Measurements from ENCODE around the gene MAEA. TPM values are rescaled to one million over a fixed set of nuclear protein-coding genes. Genes with fewer than 3 reads are reported as not detected.

MAEA gene
- 72.1 and 74.0 TPM in 2 replicates for total RNA-seq
- long read RNA-seq, transcript MAEA-202 (9 exons, 2,222 nt), result major isoform, 148 of 175 reads
- long read RNA-seq, partial matches to known transcripts, result 13 of 175 reads
- long read RNA-seq, other reads (novel, unspliced or antisense), result 5 of 175 reads

DNA sequence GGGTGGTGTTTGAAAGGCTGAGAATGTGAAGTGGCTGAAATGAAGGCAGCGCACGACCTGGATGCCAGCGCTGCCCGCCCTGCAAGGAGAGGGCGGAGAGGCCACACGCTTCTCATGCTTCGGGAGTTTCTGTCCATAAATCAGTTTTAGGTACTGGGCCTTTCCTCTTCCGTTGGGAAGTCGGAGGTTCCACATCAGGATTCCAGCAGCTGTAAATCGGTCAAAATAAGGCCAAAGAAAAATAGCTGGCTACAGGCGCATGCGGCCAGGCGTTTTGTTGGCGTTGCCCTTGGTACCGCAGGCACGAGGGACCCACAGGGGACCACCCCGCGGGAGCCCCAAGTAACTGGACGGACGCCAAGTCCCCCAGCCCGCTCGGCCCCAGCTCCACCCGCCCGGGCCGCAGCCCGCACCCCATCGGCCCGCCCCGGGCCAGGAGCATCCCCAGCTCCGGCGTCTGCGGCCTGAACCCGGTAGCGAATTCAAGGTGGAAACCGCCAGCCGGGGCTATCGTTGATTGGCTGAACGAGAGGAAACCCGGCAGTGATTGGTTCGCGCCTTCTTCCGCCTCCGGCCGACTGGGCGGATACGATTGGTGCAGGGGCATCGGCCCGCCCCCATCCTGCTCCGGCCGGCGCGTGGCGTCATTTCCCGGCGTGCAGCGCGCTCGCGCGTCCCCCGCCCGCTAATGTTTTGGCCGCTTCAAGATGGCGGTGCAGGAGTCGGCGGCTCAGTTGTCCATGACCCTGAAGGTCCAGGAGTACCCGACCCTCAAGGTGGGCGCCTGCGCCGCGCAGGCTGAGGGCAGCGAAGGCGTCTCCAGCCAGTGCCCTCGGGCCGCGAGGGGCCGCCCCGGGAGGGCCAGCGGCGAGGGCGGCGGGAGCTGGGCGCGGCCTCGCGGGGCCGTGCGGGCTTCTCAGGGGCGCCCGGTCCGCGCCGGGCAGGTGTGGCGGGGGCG lies at the start of gene MAEA:
TSS of gene MAEA (plus strand) at position 685 of the 958 bp plus-strand sequence. CDS start at position 708, 23 bp downstream.
- Mint-ChIP-seq H3K36me3 (ENCODE audit: low read depth) (peaks cover 4% of the 10 kb centered on the region), H3K9me3 (peaks cover 4% of the 10 kb centered on the region), H3K27me3 (ENCODE audit: low read depth) (no peaks in the 10 kb centered on the region), H3K4me1 (peaks cover 29% of the 10 kb centered on the region), H3K27ac (ENCODE audit: unreplicated experiment) (peak within 1 kb of the TSS; percentile 95), H3K4me3 (peak within 1 kb of the TSS; percentile 91)
- TF ChIP-seq, protein P1, sequence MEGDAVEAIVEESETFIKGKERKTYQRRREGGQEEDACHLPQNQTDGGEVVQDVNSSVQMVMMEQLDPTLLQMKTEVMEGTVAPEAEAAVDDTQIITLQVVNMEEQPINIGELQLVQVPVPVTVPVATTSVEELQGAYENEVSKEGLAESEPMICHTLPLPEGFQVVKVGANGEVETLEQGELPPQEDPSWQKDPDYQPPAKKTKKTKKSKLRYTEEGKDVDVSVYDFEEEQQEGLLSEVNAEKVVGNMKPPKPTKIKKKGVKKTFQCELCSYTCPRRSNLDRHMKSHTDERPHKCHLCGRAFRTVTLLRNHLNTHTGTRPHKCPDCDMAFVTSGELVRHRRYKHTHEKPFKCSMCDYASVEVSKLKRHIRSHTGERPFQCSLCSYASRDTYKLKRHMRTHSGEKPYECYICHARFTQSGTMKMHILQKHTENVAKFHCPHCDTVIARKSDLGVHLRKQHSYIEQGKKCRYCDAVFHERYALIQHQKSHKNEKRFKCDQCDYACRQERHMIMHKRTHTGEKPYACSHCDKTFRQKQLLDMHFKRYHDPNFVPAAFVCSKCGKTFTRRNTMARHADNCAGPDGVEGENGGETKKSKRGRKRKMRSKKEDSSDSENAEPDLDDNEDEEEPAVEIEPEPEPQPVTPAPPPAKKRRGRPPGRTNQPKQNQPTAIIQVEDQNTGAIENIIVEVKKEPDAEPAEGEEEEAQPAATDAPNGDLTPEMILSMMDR (conservative IDR thresholded peaks at IDR 0.05), result no peak
- DNase-seq (ENCODE audit: low read depth, low spot score), result peak; percentile 95

GRCh38 chr4:1239950-1240307 lies 49.8 kb upstream of the MAEA start:
- Mint-ChIP-seq H3K4me1 (peaks cover 14% of the 10 kb centered on the region), H3K27me3 (ENCODE audit: low read depth) (no peaks in the 10 kb centered on the region), H3K36me3 (ENCODE audit: low read depth) (peaks cover 5% of the 10 kb centered on the region), H3K9me3 (no peaks in the 10 kb centered on the region), H3K27ac (ENCODE audit: unreplicated experiment) (no peak overlapping the region), H3K4me3 (no peak overlapping the region)
- DNase-seq (ENCODE audit: low read depth, low spot score), result no peak
- TF ChIP-seq, protein P1 (conservative IDR thresholded peaks at IDR 0.05), result no peak

DNA sequence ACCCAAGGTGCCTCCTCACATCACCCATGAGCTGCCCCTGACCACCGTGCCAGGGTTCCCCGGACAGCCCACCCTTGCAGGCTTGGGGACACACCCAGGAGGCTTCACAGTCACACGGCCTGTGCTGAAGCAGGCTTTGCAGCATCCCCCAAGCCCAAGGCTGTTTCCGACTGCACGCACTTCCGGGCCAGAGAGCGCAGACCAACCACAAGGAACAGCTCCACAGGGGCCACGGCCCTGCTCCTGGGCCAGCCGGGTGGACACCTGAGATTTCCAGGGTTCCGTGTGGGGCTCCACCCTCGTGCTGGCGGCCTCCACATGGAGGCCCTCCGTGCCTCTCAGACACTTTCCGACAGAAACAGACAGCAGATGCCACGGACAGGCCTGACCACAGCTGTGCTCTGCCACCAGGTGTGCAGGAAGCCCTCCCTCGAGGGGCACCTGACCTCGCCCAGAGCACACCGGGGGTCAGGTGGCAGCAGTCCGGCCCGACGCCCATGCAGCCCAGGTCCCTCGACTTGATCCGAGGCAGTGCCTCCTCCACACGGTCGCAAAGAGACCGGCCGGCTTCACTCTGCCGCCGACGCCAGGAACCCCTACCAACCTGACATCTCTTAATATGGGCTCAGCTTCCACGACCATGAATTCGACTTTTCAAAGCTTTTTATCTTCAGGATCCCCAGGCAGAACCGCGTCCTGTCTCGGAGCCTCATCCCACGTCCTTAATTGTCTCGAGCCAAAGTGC lies 48.8 kb upstream of the MAEA start:
- H3K4me3 Mint-ChIP-seq, result peak overlapping the region; percentile 41
- H3K9me3 Mint-ChIP-seq, result no peaks in the 10 kb centered on the region
- no peaks in the 10 kb centered on the region for H3K27me3 Mint-ChIP-seq (ENCODE audit: low read depth)

DNA sequence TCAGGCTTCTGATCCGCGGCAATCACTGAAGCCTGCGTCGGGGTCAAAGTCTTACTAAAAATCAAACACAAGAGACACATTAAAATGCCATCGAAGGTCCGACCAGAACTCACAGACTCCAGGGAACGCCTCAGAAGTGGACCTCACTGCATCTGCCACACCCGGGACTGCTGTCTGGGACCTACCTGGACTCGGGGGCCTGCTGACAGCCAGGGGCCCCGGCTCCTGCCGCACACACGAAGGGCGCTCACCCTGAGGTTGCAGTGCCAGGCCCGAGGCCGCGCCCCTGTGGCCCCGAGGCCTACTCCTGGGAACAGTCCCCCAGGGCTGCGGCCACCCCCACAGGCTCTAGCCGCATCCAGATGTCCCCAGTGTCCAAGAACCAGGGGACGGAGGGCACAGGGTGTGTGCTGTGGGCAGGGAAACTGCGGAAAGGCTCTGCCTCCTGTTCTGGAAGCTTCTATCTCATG lies 48.2 kb upstream of the MAEA start:
- peak overlapping the region; percentile 41 for H3K4me3 Mint-ChIP-seq
- DNase-seq (ENCODE audit: low read depth, low spot score), result no peak
- peaks cover 15% of the 10 kb centered on the region for H3K4me1 Mint-ChIP-seq
- H3K27me3 Mint-ChIP-seq (ENCODE audit: low read depth), result no peaks in the 10 kb centered on the region
- H3K36me3 Mint-ChIP-seq (ENCODE audit: low read depth), result peaks cover 5% of the 10 kb centered on the region
- TF ChIP-seq, protein P1 (conservative IDR thresholded peaks at IDR 0.05), result no peak
- no peaks in the 10 kb centered on the region for H3K9me3 Mint-ChIP-seq
- no peak overlapping the region for H3K27ac Mint-ChIP-seq (ENCODE audit: unreplicated experiment)

More for the DNA sequence above, 48.8 kb upstream of the MAEA start:
- peaks cover 11% of the 10 kb centered on the region for H3K4me1 Mint-ChIP-seq
- DNase-seq (ENCODE audit: low read depth, low spot score), result no peak
- TF ChIP-seq, protein P1 (conservative IDR thresholded peaks at IDR 0.05), result no peak
- H3K36me3 Mint-ChIP-seq (ENCODE audit: low read depth), result peaks cover 5% of the 10 kb centered on the region
- no peak overlapping the region for H3K27ac Mint-ChIP-seq (ENCODE audit: unreplicated experiment)

- no peak overlapping the region for H3K4me3 Mint-ChIP-seq
- H3K27me3 Mint-ChIP-seq (ENCODE audit: low read depth), result no peaks in the 10 kb centered on the region
Measured at GRCh38 chr4:1241936-1242505, 47.7 kb upstream of the MAEA start.

More at GRCh38 chr4:1241936-1242505, 47.7 kb upstream of the MAEA start:
- TF ChIP-seq, protein P1 (conservative IDR thresholded peaks at IDR 0.05), result no peak
- DNase-seq (ENCODE audit: low read depth, low spot score), result no peak
- Mint-ChIP-seq H3K9me3 (no peaks in the 10 kb centered on the region), H3K27ac (ENCODE audit: unreplicated experiment) (no peak overlapping the region), H3K4me1 (peaks cover 20% of the 10 kb centered on the region), H3K36me3 (ENCODE audit: low read depth) (peaks cover 5% of the 10 kb centered on the region)

Measured in neural crest cell (in vitro differentiated cells).